Measurements from ENCODE around the gene ZNF30. TPM values are rescaled to one million over a fixed set of nuclear protein-coding genes. Genes with fewer than 3 reads are reported as not detected.

ZNF30 gene
- total RNA-seq, 1 experiment from 2014 or later = 8.3 TPM

GRCh38 chr19:34975056-34975455, 48.4 kb downstream of the ZNF30 start:
- Histone ChIP-seq H3K4me2 (ENCODE audit: insufficient read depth, insufficient read length, low read length) (no peak overlapping the region), H2BK20ac (ENCODE audit: low read depth, low read length, poor library complexity, severe bottlenecking) (no peak overlapping the region), H4K5ac (ENCODE audit: insufficient read length, low read depth, low read length) (no peak overlapping the region), H2BK5ac (ENCODE audit: insufficient read length, low read length) (no peak overlapping the region), H2AK5ac (ENCODE audit: insufficient read length, low read length) (no peak overlapping the region), H3K79me2 (ENCODE audit: insufficient read depth, low read length) (no peaks in the 10 kb centered on the region), H3K9ac (ENCODE audit: extremely low read depth, insufficient read length, low read length) (no peak overlapping the region), H3K4me1 (ENCODE audit: insufficient read depth, low read length) (no peaks in the 10 kb centered on the region), H3K9me3 (ENCODE audit: control insufficient read depth, low read depth, low read length) (peaks cover 9% of the 10 kb centered on the region), H3K27ac (ENCODE audit: insufficient read length, low read depth, low read length) (no peak overlapping the region), H3K4ac (ENCODE audit: low read depth, low read length) (no peak overlapping the region), H3K56ac (ENCODE audit: insufficient read length, low read depth, low read length) (no peak overlapping the region), H3T11ph (ENCODE audit: low read length) (no peak overlapping the region), H2AFZ (ENCODE audit: low read length) (no peak overlapping the region), H3K14ac (ENCODE audit: insufficient read depth, low read length) (no peak overlapping the region), H4K91ac (ENCODE audit: insufficient read length, low read depth, low read length) (no peak overlapping the region), H3K79me1 (ENCODE audit: insufficient read depth, low read depth, low read length, poor library complexity, severe bottlenecking) (no peaks in the 10 kb centered on the region), H2BK15ac (ENCODE audit: low read depth, low read length) (no peak overlapping the region), H2BK120ac (ENCODE audit: low read depth, low read length, poor library complexity, severe bottlenecking) (no peak overlapping the region), H4K20me1 (ENCODE audit: control insufficient read depth, insufficient read depth, insufficient read length) (no peaks in the 10 kb centered on the region), H3K23ac (ENCODE audit: insufficient read length, low read depth, low read length) (no peak overlapping the region), H2BK12ac (ENCODE audit: insufficient read length, low read depth, low read length) (no peak overlapping the region), H3K27me3 (ENCODE audit: insufficient read depth, low read length) (no peaks in the 10 kb centered on the region), H4K8ac (replicated peaks; ENCODE audit: insufficient read length, low read depth, low read length) (no peak overlapping the region), H3K23me2 (ENCODE audit: insufficient read length, low read depth, low read length, poor library complexity, severe bottlenecking) (no peaks in the 10 kb centered on the region), H3K18ac (ENCODE audit: insufficient read length, low read depth, low read length) (no peak overlapping the region)
- H3K27ac Mint-ChIP-seq = no peak overlapping the region
- no peak for DNase-seq
- no peak for TF ChIP-seq CTCF (conservative IDR thresholded peaks at IDR 0.05)
- peak overlapping the region in 1 of 2 experiments; percentile 36; a peak in 1 of 5 replicates for H3K4me3 Mint-ChIP-seq
- peaks cover 6 to 15% (median 10%) of the 10 kb centered on the region in 3 experiments for H3K36me3 Mint-ChIP-seq (ENCODE audit: insufficient read depth in 1 of 3, low read depth in 3 of 3)
- H3K9me3 Mint-ChIP-seq = peaks cover 23% of the 10 kb centered on the region in 2 experiments
- WGBS (ENCODE audit: extremely low coverage, insufficient read length, low lambda C conversion rate) = no CpG with 5 or more reads among the region's 5 CpGs
- H3K4me1 Mint-ChIP-seq = peaks cover 12 to 14% of the 10 kb centered on the region in 2 experiments
- peaks cover 15% of the 10 kb centered on the region for H3K27me3 Mint-ChIP-seq (ENCODE audit: low read depth)

All from H9 (cell line).